ENCODE data around the gene EML1.

Gene EML1

GRCh38 chr14:99781853-99782610 is 11.2 kb upstream of the EML1 start:
- no peak for DNase-seq

DNA sequence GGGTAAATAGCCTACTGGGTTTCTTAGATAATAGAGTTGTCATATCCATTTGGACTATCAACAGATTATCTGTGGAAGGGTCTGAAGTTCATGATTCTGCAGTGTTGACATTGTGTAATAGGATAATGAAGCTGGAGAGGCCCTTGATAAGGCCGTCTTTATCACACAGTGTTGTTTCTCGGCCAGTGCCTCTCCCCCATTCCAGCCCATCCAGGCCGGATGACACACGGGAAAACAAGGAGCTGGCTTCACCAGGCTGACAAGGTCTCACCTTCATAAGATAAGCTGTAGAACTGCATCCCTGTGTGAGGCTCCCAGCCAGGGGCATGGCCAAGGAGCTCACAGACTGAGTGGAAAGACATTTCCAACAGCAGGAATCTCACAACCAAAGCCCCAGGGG is 8.7 kb upstream of the EML1 start:
- peak; percentile 24 for DNase-seq

DNA sequence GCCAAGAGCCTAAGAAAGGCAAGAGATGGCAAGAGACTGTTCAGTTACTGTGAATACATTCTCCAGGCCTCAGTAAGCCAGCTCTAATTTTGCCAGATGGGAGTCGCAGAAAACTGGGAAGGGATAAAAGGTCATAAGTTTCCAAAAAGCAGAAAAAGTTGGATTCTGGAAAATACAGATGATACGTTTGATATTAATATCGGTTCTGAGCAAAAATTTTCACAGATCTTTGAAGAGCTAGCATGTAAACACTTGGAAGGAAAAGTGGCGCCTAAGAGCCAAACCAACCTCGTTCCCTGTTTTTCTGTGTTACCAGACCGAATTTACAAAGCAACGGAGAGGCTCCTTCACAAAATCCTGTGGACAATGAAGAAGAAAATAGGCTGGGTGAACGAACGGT is 7.8 kb upstream of the EML1 start:
- DNase-seq: no peak

DNA sequence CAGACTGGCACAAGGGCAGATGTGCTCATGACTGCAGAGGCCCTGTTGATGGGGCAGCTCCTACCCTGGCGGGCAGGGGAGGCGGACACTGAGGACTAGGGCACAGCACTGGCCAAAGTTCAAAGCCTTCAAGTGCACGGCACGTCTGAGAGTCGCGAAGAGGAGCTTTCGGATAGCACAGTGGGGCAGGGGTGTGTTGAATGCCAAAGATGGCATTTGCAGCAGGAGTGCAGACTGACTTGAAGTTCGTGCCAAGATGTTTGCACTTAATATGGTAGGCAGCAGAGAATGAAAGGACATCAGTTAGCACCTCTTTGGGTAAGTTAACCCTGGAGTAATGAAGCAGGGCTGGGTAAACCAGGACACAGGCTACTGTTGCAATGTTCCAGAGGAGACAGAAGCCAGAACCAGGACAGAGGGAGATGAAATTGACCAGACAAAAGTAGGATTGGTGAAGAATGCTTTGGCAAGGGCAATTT is 6.7 kb upstream of the EML1 start:
- DNase-seq: no peak

DNA sequence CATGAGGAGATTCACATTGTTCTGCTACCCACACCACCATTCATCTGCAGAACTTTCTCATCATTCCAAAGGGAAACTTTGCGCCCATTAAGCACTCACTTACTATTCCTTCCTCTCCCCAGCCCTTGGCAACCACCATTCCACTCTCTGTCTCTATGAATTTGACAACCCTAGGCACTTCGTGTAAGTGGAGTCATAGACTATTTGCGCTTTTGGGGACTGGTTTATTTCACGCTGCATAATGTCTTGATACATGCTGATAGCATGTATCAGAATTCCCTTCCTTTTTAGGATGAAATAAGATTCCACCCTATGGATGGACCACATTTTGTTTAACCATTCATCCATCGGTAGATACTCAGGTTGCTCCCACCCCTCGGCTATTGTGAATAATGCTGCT is 4.5 kb upstream of the EML1 start:
- no peak for DNase-seq

DNA sequence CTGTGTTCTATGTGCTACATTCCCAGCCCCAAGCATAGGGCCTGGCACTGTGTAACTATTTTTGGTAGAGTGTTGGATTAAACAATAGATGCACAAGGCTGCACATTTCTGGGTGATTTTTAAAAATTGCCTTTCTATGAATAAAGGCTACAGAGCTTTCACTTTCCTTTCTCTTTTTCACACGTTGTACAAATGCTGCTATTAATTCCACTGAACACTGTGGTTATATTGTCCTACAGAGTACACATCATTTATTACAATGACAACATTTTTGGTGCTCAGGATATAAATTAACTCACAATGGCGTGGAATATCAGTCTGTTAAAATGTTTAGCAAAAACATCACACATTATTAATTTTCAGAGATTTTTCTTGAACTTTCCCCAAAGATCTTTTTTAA is 3.6 kb upstream of the EML1 start:
- no peak for DNase-seq

- DNase-seq: no peak
Measured at GRCh38 chr14:99790201-99790977, 2.8 kb upstream of the EML1 start.

GRCh38 chr14:99790978-99791376 is 2.2 kb upstream of the EML1 start:
- DNase-seq: no peak

GRCh38 chr14:99791476-99792209 is 1.6 kb upstream of the EML1 start:
- no peak for DNase-seq

- DNase-seq: no peak
Measured at GRCh38 chr14:99792210-99792535, 1.0 kb upstream of the EML1 start.

GRCh38 chr14:99792551-99793212 is 531 bp upstream of the EML1 start:
- no peak for DNase-seq

DNA sequence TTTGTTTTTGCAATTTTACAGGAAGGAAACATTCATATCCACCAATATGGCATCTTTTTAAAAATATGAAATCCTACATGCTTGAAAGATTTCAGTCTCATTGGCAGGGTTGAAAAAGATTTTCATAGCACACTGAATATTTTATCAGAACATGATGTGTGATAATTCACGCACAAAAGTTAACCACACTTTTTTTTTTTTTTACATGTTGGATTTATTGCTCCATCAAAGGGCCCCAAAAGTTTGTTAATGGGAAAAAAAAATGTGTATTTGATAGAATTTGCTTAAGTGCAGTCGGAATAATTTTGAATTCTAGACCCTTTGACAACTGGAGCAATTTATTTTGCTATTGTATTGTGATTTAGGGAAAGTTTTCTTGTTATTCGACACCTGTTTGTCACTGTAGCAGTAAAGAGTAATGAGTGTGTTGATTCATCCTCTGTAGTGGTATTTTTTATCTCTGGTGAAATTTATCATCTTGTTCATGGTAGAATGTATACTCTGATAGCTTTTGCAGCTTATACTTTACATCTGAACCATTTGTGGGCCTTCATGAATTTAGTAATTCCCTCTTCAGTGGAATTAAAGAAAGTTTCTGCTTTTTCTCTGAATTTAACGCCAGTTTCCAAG is 1.1 kb downstream of the EML1 start:
- DNase-seq: no peak

GRCh38 chr14:99795046-99795445 is 1.8 kb downstream of the EML1 start:
- DNase-seq: no peak

DNA sequence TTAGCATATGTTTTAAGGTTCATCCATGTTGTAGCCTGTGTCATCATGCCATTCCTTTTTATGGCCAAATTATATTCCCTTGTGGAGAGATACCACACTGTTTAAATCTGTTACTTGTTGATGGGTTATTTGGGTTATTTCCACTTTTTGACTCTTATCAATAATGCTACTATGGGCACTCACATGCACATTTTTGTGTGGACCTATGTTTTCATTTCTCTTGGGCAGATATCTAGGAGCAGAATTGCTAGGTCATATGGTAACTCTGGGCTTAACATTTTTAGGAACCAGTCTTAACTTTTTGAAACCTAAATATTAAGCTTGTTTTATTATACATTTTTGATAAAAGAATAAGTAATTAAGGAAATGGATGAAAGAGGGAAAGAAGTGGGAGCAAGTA is 4.0 kb downstream of the EML1 start:
- no peak for DNase-seq

GRCh38 chr14:99800781-99801180 is 7.6 kb downstream of the EML1 start:
- DNase-seq: no peak

DNA sequence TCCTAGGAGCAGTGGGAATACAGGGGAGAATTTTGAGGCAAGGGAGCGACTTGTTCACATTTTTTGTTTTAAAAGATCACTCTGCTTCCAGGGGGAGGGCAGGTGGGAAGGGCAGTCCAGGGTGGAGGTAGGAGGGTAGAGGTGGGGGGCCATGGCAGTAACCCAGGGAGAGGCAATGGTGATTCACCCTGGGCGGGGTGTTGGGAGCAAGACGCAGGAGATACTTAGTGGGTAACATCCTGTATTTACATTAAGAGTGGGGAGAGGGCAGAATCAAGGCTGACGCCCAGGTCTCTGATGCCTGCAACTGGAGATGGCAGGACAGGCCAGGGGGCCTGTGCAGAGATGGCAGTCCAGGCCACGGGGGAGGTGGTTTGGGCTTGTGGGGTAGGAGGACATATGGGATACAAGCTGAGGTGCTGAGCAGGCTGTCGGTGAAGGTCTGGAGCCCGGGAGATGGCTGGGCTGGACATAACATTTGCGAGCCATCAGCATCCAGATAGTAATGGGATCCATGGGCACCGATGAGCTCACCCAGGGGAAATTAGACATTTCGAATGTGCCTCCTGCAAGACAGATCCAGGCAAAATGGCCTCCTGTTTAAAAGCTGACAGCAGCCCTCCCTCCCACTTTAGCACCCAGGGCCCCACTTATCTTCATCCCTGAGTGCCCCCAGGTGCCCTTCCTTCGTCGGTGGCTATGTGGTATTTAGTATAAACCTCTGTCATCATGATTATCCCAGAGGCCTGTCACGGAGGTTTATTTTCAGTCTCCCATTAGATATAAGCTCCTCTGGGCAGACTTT is 9.3 kb downstream of the EML1 start:
- no peak for DNase-seq

GRCh38 chr14:99803106-99803775 is 10.0 kb downstream of the EML1 start:
- no peak for DNase-seq

DNA sequence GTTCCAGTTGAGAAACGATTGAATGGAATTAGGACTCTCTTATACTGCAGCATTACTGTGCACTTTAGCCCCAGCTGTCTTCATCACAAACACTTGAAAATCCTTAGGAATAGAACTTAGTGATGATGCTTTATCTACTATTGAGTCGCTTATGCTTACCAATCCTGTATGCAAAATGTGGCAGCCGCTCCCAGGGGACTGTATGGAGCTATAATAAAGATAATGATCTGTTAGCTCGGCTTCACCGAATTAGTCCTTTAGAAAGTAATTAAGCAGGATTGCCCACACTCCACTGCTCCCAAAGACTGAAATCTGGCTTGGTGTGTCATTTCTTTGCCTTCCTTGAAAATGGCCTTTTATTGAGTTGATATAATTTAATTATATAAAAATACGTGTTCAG is 10.6 kb downstream of the EML1 start:
- no peak for DNase-seq

- no peak for DNase-seq
Measured at GRCh38 chr14:99805757-99806439, 12.7 kb downstream of the EML1 start.

GRCh38 chr14:99806836-99807235 is 13.6 kb downstream of the EML1 start:
- no peak for DNase-seq
